Hair follicular keratinocyte (primary cell): ENCODE data around the gene GALT. TPM values are rescaled to one million over a fixed set of nuclear protein-coding genes. Genes with fewer than 3 reads are reported as not detected.

ENCODE experiments used
- total RNA-seq: library from RNA; depleted of rRNA; stranded (reverse); fragments of >200 nt; gene quantifications from 2 replicates; pipeline ENCODE4 v1.2.3, GENCODE V29; 2015

GALT gene
- total RNA-seq: 24.7 and 39.3 TPM in 2 replicates

DNA sequence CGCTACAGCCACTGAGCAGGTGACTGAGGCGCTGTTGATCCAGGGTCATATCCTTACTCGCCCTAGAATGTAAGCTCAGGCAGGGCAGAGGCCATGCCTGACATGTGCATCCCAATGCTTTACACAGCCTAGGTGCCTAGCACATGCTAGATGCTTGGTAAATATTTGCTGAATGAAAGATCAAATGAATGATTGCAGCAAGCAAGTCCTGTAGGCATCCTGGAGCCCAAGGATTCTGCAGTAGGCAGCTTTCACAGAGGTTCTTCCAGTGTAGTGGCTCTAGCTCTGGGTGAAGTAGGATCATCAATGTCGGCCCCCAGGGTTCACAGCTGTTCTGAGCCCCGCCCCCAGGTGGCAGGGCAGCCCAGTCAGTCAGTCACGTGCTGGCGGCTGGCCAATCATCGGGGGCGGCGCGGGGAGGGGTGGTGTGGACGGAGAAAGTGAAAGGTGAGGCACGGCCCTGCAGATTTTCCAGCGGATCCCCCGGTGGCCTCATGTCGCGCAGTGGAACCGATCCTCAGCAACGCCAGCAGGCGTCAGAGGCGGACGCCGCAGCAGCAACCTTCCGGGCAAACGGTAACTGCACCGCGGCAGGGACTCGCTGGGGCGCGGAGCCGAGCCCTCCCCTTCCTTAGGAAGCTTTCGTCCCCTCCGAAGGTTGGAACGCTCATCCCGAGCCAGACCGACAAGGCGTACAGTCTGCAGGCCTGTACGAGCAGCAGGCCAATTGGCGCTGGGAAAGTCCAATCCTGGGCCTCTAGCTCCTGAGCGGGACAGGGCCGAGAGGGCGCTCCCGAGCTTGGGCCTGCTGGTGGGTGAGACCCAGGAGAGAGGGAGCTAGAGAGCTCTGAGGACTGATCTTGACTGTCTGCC lies at the start of gene GALT:
Gene GALT (plus strand): TSS at position 465 of the 873 bp plus-strand sequence. CDS start 30 bp downstream, at position 495.

DNA sequence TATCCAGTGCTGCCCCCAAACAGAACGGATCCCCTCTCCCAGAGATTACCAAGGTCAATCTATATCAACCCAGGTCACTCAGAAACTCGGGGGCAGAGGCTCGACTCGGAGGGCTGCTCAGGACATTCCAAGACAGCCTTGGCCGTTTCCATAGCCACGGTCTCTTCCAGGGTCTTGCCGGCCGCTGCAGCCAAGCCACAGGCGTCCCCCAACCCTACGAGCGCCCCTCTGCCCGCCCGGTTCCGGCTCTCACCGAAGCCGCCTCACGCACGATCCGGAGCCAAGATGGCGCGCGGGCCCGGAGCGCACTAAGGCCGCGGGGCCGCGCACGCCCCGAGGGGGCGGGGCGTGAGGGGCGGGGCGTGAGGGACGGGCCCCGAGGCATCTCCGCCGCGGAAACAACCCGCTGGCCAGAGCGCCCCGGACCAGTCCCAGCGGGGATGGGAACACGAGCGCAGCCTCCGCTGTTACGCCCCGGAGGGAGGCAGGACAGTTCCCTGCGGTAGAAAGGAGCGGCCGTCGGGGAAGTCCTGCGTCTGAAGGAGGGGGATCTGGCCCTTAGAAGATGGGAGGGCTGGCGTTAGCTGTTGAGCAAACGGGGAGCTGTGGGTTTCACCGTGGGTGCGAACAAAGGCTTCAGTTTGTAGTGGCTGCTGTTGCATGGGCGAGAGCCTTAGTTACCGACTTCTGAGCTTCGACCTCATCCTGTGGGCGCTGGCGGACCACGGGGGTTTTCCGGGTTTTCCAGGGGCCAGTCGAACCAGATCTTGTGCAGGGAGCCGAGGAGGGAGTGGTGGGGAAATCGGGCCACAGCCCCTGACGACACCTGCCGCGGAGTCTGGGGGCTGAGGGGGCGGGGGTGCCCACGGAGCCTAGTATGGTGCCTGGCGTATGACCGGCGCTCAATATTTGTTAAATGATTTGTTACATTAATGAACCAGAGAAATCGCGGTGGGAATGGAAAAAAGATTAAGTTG lies 34.4 kb upstream of the GALT start, which contains the start of gene RPP25L:
Gene RPP25L (minus strand): TSS at position 287 of the 977 bp plus-strand sequence. CDS start 801 bp downstream, outside the sequence.

GRCh38 chr9:34620061-34620994 lies 26.1 kb upstream of the GALT start, which contains the start of gene DCTN3:
Gene DCTN3 (minus strand): TSS chr9:34620495. CDS start chr9:34620464, 31 bp downstream.

DNA sequence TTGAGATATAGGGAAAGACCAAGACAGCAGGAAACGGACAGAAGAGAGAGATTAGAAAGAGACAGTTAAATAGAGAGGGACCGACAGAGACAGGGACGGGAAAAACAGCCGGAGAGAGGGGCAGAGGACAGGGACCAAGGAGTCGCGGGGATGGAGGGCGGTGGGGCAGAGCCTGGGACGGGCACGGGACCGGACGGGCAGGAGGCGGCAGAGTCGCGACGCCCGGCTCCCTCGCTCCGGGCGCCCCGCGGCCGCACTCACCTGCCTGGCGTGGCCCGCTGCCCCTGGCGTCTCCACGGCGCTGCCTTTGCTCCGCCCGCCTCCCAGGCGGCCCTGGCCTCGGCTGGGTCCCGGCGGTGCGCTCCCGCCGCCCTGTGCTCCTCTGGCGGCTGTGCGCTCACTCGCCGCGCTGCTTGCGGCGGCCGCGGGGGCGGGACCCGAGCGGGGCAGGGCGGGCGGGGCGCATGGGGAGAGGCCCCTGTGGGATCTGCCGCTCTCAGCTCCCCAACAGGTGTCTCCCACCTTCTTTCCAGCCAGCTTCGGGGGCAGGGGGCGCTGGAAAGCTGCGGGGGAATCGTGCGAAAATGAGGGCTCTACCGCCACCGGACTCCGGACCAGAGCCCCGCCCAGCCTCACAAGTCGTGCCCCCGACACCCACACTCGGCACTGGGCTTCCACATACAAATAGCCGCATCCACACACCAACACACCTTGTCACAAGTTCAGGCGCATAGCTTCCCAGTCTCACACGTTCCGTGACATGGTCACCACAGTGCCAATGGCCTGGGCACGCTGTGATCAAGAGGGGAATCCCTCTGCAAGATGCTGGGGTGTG lies 17.6 kb upstream of the GALT start, which contains the start of gene ARID3C:
Gene ARID3C (minus strand): TSS at position 411 of the 835 bp plus-strand sequence. CDS start 1,052 bp downstream, outside the sequence.

DNA sequence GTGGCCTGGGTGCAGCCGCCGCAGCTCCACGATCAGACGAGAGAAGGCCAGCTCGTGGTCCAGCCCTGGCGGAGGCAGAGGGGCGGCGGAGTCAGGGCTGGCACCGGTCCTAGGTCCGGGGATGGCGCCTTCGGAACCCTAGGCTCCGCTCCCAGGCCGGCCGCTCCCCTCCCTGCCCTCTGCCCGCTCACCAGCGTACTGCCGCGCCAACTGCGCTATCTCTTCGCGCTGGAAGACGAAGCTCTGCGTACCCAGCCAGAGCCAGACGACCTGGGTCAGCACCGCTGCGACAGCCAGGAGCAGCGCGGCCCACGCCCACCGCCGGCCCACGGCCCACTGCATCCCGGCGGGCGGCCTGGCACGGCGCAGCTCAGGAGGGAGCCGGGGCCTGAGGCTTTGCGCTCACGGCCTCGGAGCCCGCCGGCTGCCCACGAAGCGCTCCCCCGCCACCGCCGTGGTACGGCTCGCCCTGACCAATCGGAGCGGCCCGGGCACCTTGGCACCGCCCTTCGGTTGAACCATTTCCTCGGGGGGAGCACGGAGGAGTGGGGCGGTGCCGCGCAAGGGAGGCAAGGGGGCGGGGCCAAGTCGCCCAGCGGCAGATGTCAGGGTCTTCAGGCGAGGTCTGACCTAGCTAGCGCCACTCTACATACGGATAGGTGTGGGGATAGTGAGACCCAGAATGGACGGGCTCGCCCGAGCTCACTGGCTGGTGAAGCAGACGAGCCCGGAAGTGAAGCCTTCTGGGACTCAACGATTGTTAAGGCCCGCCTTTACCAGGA lies 8.9 kb upstream of the GALT start, which contains the start of gene SIGMAR1:
Gene SIGMAR1 (minus strand): TSS at position 432 of the 782 bp plus-strand sequence. CDS start 90 bp downstream, at position 342.

DNA sequence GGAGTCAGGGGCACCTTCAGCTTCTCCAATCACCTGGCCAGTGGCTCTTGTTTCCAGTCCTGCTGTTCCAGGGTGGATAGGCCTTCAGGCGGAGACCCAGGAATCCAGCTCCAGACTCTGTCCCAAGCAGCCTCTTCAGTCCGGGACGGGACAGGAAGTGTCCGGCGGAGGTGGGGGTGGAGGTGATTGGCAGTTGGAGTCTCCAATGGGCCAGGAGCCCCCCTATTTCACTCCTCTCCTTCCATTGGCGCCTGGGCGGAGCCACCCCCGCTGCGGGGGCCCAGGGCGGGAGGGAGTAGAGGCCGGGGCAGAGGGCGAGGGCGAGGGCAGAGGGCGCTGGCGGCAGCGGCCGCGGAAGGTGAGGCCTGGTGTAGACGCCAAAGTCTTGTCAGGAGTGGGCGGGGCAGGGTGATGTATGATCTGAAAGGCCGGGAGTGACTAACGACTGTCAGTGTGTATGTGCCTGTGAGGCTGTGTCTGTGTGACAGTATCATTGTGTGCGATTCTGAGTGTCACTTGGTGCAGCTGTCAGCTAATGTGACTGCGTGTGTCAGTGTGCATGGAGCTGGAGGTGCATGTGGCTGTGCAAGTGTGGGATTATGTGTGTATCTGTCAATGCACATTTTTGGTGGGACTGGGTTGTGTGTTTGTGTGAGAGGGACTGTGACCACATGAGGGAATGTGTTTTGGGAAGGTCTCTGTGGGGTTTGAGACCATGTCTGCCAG lies 5.6 kb downstream of the GALT start, which contains the start of gene IL11RA:
Gene IL11RA (plus strand): TSS at position 310 of the 726 bp plus-strand sequence. CDS start 3,033 bp downstream, outside the sequence.

GRCh38 chr9:34662526-34663302 lies 16.2 kb downstream of the GALT start, which contains the start of gene CCL27:
Gene CCL27 (minus strand): TSS chr9:34662657. CDS start chr9:34662633, 24 bp downstream.

DNA sequence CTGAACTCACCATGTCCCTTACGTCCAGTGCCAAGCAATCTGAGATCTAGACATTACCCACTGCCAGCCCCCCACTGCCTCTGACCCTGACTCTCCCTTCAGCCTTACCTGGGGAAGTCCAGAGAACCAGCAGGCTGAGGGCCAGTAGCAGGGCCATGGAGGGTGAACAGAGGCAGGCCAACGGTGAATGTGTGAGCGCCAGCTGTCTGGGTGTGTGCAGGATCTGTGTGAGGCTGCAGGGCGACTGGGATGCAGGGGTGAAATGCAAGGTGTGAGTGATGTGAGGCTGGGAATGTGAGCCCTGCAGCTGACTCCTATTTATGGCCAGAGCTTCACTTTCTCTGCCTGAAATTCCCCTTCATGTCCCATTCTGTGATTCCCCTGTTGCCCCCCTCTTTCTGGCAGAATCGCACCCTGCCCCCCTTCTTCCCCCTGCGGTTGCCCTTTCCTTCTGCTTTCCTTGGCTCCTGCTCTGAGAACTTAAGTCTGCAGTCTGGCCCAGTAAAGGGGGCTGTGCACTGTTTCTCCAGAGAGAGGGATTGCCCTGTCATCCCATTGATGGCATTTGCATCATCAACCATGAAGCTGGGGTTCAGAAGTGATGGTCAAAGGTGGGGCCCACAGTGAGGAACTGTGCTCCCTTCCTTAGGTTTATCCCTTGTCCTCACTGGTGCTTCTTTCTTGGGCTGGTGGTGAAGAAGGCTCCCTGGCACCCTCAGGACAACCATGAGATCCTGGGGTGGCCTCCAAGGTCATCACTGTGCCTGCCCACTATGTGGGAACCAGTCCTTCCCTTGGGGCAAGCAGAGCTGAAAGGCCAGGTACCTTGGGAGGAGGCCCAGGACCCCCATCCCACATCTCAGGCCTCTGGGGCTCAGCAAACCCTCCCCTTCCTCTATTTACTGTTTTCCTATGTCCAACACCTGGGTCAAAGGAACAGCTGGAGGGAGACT lies 44.8 kb downstream of the GALT start, which contains the start of gene CCL19:
Gene CCL19 (minus strand): TSS at position 294 of the 953 bp plus-strand sequence. CDS start 137 bp downstream, at position 157.

Other genes with a start within 250 kb of the GALT start
- gene FAM219A, start 188.1 kb upstream of the GALT start, total RNA-seq: 8.5 and 10.7 TPM in 2 replicates
- not detected in 2 replicates for gene DNAI1, start 187.9 kb upstream of the GALT start, total RNA-seq
- gene ENHO, start 123.7 kb upstream of the GALT start, total RNA-seq: not detected in 2 replicates
- gene CNTFR, start 57.0 kb upstream of the GALT start, total RNA-seq: 0.23 TPM in 1 of 2 replicates, not detected in the other
- 33.7 and 42.5 TPM in 2 replicates for gene RPP25L, start 34.6 kb upstream of the GALT start, total RNA-seq
- 132 and 150 TPM in 2 replicates for gene DCTN3, start 26.2 kb upstream of the GALT start, total RNA-seq
- 0.31 TPM in 1 of 2 replicates, not detected in the other for gene ARID3C, start 17.6 kb upstream of the GALT start, total RNA-seq
- 197 and 248 TPM in 2 replicates for gene SIGMAR1, start 8.9 kb upstream of the GALT start, total RNA-seq
- 1.2 and 9.1 TPM in 2 replicates for gene IL11RA, start 5.5 kb downstream of the GALT start, total RNA-seq
- not detected in 2 replicates for gene CCL27, start 16.0 kb downstream of the GALT start, total RNA-seq
- gene CCL19, start 44.6 kb downstream of the GALT start, total RNA-seq: not detected in 2 replicates
- gene CCL21, start 63.5 kb downstream of the GALT start, total RNA-seq: 0.31 TPM in 1 of 2 replicates, not detected in the other